ENCODE measurements around the gene OGFR. TPM values are rescaled to one million over a fixed set of nuclear protein-coding genes. Genes with fewer than 3 reads are reported as not detected.

The OGFR gene
- total RNA-seq, 2 experiments from 2014 or later: 23.7 to 24.6 TPM

DNA sequence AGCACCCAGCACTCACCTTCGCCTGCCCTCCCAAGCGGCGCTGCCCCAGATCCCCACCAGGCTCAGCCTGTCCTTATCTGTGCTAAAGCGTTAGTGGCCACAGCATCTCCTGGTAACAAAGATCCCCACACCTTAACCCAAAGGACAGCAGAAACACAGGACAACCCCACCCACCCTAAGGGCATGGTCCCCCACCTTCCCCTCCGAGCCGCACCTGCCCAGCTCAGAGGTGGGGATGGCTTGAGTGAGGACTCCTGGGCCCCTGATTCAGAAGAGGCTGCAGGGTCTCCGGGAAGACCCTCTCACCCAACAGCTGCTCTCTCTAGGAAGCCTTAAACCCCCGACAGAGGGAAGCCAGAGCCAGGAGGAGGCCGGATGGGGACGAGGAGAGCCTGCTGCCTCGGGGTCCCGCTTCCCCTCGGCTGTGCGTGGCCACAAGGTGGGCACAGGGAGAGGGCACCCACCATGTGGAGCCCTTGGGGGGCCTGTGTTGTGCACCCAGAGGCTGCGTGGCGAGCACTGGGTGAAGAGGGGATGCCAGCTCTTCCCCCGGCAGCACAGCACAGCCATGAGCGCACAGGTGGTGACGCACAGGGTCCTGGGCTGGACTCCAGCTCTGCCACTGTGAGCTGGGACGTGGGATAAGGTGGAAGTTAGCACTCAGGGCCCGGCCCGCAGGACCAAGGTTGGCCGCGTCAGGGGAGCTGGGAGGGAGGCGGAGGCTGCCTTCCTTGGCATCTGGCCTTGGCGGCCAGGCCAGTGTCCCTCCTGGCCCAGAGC lies 40.3 kb upstream of the OGFR start:
- H3K4me1 Mint-ChIP-seq (ENCODE audit: low read depth): peaks cover 17% of the 10 kb centered on the region
- CTCF ChIA-PET: interaction anchor here (1.2 to 1.4 kb wide), 2 partner anchors 27 to 44 kb away, joined by 3 to 4 read pairs; no protein-coding TSS in a partner anchor

DNA sequence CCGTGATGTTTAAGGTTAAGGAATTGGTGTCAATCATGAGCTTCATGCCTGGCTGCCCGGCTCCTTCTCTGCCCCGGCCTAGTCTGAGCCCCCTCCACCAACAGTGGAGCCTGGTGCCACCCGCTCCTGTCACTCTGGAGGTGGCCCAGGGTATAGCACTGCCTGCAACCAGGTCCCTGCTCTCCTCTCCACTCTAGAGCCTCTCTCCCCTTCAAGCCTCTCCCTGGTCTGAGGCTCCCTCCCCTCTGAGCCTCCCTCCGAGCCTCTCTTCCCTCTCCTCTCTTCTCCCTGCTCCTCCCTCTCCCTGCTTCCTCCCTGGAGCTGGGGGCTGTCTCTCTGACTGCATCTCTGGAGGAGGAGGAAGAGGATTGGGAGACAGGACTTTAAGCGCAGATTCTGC lies 39.6 kb upstream of the OGFR start:
- intact Hi-C loops (cut with micrococcal nuclease): no loop called here
- Mint-ChIP-seq H3K27me3 (ENCODE audit: low read depth) (no peaks in the 10 kb centered on the region), H3K4me3 (no peak overlapping the region), H3K4me1 (ENCODE audit: low read depth) (peaks cover 17% of the 10 kb centered on the region), H3K27ac (no peak overlapping the region), H3K36me3 (ENCODE audit: low read depth) (no peaks in the 10 kb centered on the region), H3K9me3 (no peaks in the 10 kb centered on the region)
- CTCF ChIA-PET: interaction anchor here (1.2 to 1.4 kb wide), 2 partner anchors 26 to 44 kb away, joined by 3 to 4 read pairs; no protein-coding TSS in a partner anchor
- DNase-seq: no peak

More for the DNA sequence above, 40.3 kb upstream of the OGFR start:
- Mint-ChIP-seq H3K27me3 (ENCODE audit: low read depth) (no peaks in the 10 kb centered on the region), H3K9me3 (no peaks in the 10 kb centered on the region), H3K27ac (no peak overlapping the region), H3K4me3 (no peak overlapping the region), H3K36me3 (ENCODE audit: low read depth) (no peaks in the 10 kb centered on the region)
- intact Hi-C loops (cut with micrococcal nuclease): no loop called here
- no peak for DNase-seq

DNA sequence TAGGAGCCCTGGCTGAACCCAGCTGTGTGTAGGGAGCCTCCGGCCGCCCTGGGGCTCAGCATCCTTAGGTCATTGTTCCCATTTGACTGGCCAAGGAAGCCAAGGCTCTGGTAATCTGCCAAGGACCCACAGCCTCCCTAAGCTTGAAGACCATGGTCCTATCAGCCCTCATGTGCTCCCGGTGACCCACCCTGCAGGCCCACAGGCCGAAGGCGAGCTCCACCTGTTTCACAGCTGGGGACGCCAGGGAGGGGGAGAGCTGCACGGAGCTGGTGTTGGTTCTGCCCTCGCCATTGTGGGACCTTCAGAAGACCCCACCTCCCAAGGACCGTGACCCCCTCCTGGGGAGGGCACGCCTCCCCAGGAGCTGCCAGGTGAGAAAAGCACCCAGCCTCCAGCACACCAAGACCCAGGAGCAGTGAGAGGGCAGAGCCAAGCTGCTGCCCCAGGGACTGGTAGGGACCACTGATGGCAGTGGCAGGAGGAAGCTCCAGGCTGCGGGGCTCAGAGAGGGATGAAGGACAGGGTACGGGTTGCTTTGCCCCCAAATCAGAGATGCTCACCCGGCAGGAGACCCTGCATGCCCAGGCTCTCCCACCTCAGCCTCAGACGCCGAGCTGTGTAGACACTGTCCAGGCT lies 39.1 kb upstream of the OGFR start:
- Mint-ChIP-seq H3K9me3 (no peaks in the 10 kb centered on the region), H3K27ac (no peak overlapping the region), H3K4me1 (ENCODE audit: low read depth) (peaks cover 17% of the 10 kb centered on the region), H3K27me3 (ENCODE audit: low read depth) (no peaks in the 10 kb centered on the region), H3K36me3 (ENCODE audit: low read depth) (no peaks in the 10 kb centered on the region), H3K4me3 (no peak overlapping the region)
- DNase-seq: no peak
- intact Hi-C loops (cut with micrococcal nuclease): no loop called here
- CTCF ChIA-PET: interaction anchor here (1.2 to 1.4 kb wide), 2 partner anchors 26 to 43 kb away, joined by 3 to 4 read pairs; no protein-coding TSS in a partner anchor

DNA sequence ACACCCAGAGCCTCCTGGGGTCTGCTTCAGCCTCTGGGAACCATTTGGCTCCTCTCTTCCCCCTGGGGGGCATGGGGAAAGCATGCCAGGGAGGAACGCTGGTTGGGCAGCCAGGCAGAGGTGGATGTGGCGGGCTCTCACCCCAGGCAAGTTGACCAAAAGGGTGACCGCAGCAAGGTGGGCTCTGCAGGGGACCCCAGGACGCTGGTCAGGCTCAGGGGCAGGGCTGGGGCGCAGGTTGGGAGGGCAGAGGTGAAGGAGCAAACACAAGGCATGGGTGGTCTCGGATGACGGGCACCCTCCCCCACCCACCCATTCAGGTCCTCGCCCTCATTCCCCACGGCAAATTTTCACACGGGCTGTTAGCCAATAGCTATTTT lies 38.6 kb upstream of the OGFR start:
- intact Hi-C loops (cut with micrococcal nuclease): no loop called here
- Mint-ChIP-seq H3K27ac (no peak overlapping the region), H3K4me3 (no peak overlapping the region), H3K9me3 (no peaks in the 10 kb centered on the region), H3K27me3 (ENCODE audit: low read depth) (no peaks in the 10 kb centered on the region), H3K4me1 (ENCODE audit: low read depth) (peaks cover 17% of the 10 kb centered on the region), H3K36me3 (ENCODE audit: low read depth) (no peaks in the 10 kb centered on the region)
- CTCF ChIA-PET: no interaction called here
- no peak for DNase-seq

DNA sequence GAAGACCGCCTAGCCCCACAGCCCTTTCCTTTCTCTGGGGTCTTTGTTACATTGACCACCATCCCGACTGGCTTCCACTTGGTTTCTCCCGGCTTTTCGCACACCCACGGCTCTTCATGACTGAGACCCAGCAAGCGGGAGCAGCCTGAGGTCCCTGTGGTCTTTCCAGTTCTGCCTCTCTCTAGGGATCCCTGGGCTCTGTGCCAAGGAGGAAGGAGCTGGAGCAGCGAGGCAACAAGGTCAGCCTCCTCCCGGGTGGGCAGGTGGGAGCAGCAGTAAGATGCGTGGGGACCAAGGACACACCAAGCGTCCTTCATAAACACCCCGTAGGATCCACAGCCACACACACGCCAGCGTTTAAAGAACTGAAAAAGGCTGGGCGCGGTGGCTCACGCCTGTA lies 37.9 kb upstream of the OGFR start:
- Mint-ChIP-seq H3K4me1 (ENCODE audit: low read depth) (peaks cover 20% of the 10 kb centered on the region), H3K27ac (no peak overlapping the region), H3K27me3 (ENCODE audit: low read depth) (no peaks in the 10 kb centered on the region), H3K4me3 (no peak overlapping the region), H3K9me3 (no peaks in the 10 kb centered on the region), H3K36me3 (ENCODE audit: low read depth) (no peaks in the 10 kb centered on the region)
- intact Hi-C loops (cut with micrococcal nuclease): no loop called here
- no peak for DNase-seq
- CTCF ChIA-PET: no interaction called here

DNA sequence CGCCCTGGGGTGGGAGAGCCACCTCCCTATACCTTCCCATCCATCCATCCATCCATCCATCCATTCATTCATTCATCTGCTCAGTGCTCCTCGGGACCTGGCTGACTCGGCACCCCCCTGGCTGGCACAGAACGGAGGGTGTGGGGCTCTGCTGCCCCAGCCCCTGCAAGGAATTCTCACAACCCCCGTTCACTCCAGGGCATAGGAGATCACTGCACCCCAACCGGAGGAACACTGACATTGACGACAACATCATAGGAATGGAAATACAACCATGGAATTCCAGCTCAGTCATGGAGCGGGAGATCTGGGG lies 36.4 kb upstream of the OGFR start:
- no peak for DNase-seq
- Mint-ChIP-seq H3K27ac (no peak overlapping the region), H3K4me3 (no peak overlapping the region), H3K9me3 (no peaks in the 10 kb centered on the region), H3K4me1 (ENCODE audit: low read depth) (peaks cover 33% of the 10 kb centered on the region), H3K36me3 (ENCODE audit: low read depth) (no peaks in the 10 kb centered on the region), H3K27me3 (ENCODE audit: low read depth) (no peaks in the 10 kb centered on the region)
- intact Hi-C loops (cut with micrococcal nuclease): no loop called here
- CTCF ChIA-PET: no interaction called here

DNA sequence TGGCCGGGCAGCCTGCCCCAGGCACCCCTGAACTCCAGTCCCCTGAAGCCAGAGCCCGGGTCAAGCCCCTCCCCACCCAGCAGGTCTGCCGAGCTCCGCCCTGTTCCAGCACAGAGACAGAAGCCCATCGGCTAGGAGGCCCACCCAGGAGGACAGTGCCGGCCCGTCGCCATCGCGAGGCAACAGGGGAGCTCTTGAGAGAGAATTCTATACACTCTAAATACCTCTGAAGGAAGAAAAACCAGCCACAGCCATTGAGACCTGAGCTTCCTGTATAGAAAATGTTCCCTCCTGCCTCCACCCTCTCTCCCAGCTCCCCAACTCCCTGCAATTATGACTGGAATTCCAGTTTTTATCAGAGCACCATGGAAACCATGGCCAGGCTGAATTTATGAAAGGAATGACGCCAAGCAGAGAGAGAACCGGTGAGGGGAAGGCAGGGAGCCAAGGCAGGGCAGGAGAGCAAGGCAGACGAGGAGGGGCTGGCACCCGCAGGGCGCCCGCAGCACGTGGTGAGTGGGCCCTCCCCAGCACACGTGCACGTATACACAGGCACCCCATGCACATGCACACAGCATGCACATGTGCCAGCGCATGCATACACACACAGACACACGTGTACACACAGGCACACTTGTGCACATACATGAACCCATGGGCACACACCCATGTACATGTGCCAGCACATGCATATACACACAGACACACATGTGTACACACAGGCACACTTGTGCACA lies 35.9 kb upstream of the OGFR start:
- no peaks in the 10 kb centered on the region for H3K9me3 Mint-ChIP-seq

DNA sequence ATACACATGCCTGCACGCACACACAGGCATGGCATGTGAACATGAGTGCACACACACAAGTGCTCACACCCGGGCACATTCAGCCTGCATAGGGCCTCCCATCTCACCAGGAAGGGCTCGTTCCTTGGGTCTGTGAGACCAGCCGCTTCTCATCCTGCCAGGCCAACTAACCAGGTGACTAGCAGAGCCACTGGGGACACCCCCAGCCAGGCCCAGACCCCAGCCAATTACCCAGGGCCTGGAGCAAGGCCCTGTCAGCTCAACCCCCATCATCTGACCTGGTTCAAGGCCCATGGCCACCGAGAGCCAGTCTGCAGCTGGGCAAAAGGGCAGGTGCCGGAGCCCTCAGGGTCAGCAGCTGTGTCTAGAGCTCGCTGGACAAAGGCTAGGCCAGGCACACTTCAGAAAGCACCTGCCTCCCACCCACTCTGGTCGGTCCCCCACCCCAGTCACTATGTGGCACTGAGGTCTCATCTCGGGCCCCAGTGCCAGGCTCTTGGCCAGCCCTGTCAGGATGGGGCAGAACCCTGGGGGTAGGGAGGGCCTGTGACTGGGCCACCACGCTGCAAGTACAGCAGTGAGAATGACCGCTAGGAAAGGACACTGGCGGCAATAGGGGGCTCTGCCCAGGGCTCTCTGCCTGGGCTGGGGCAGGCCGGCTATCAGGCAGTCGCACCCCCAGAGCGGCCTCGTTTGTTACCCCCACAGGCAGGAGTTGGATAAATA lies 35.1 kb upstream of the OGFR start:
- intact Hi-C loops (cut with micrococcal nuclease): no loop called here
- H3K27ac Mint-ChIP-seq: no peak overlapping the region
- CTCF ChIA-PET: no interaction called here
- H3K9me3 Mint-ChIP-seq: no peaks in the 10 kb centered on the region
- H3K36me3 Mint-ChIP-seq (ENCODE audit: low read depth): no peaks in the 10 kb centered on the region
- H3K4me3 Mint-ChIP-seq: no peak overlapping the region
- peaks cover 43% of the 10 kb centered on the region for H3K4me1 Mint-ChIP-seq (ENCODE audit: low read depth)
- no peaks in the 10 kb centered on the region for H3K27me3 Mint-ChIP-seq (ENCODE audit: low read depth)
- DNase-seq: no peak

More for the DNA sequence above, 35.9 kb upstream of the OGFR start:
- no peak for DNase-seq
- peaks cover 37% of the 10 kb centered on the region for H3K4me1 Mint-ChIP-seq (ENCODE audit: low read depth)
- H3K36me3 Mint-ChIP-seq (ENCODE audit: low read depth): no peaks in the 10 kb centered on the region
- CTCF ChIA-PET: no interaction called here
- no peak overlapping the region for H3K27ac Mint-ChIP-seq
- H3K27me3 Mint-ChIP-seq (ENCODE audit: low read depth): no peaks in the 10 kb centered on the region
- intact Hi-C loops (cut with micrococcal nuclease): no loop called here
- no peak overlapping the region for H3K4me3 Mint-ChIP-seq

DNA sequence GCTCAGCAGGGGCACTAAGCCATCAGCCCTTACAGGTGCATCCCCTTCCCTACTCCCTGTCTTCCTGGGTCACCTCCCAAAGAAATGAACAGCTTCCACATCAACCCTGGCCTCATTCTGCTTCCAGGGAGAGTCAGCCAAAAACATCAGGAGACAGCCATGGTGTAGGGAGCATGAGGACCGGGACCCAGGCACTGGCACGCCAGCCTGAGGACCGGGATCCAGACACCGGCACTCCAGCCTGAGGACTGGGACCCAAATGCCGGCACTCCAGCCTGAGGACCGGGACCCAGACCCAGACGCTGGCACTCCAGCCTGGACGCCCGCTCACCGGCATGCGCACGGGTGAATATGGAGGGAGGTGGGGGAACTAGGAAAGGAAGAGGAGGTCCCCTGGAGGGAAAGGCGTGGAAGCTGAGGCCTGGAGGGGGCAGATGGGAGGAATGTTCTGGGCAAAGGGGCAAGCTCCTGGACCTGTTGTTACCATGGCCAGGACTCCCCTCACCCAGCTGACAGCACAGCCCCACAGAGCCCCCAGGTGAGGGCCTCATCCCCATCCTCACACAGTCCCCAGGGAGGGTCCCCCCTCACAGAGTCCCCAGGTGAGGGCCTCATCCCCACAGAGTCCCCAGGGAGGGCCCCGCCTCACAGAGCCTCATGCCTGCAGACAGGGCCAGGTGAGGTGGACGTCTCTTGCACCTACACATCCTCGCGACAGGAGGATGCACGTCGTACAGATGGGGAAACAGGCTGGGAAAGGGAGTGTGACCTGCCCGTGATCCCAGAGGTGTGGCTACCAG lies 34.3 kb upstream of the OGFR start:
- Mint-ChIP-seq H3K27ac (no peak overlapping the region), H3K27me3 (ENCODE audit: low read depth) (no peaks in the 10 kb centered on the region), H3K4me3 (no peak overlapping the region), H3K4me1 (ENCODE audit: low read depth) (peaks cover 51% of the 10 kb centered on the region), H3K9me3 (no peaks in the 10 kb centered on the region), H3K36me3 (ENCODE audit: low read depth) (no peaks in the 10 kb centered on the region)
- CTCF ChIA-PET: no interaction called here
- intact Hi-C loops (cut with micrococcal nuclease): no loop called here
- no peak for DNase-seq

DNA sequence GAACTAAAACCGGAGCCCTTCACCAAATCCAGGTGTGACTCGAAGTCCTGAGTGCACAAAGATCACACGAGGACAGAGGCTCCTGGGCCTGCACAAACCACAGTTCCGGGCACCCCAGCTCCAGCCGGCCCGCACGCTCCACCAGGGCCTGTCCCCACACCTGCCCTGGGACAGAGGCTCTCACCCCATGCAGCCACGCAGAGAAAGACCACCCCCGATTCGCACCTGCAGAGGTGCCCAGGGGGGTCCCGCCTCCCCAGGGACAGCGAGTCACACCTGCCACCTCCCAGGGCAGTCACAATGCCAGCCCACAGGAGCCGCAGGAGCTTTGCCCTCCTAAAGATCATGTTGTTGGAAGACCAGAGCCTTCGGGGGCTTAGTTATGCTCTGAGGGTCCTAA lies 33.7 kb upstream of the OGFR start:
- intact Hi-C loops (cut with micrococcal nuclease): no loop called here
- H3K9me3 Mint-ChIP-seq: no peaks in the 10 kb centered on the region

DNA sequence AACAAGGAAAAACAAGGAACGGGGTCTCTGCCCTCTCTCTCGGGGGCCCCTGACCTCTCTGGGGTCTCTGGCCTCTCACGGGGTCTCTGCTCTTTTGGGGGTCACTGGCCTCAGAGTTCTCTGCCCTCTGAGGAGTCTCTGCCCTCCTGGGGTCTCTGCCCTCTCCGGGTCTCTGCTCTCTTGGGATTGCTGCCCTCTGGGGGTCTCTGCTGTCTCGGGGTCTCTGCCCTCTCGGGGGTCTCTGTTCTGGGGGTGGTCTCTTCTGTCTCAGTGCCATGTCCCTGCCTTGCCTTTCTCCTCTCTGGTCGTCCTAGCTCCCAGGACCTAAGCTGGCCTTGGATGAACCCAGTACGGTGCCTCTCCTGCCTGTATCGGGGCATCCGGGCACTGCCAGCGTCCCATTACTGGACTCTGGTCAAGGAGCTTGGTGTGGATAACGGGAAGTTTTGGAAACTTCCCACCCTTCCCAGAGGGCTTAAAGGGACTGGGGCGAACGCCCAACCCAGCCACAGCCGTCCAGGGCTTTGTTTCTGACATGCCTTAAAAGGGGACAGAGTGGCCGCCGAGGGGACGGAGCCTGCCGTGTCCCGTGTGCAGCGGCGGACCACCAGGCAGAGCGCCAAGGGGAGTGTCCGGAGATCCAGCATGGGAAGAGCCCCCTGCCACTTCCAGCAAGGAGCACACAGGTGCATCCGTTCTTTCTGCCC lies 33.1 kb upstream of the OGFR start:
- no peak overlapping the region for H3K27ac Mint-ChIP-seq
- H3K4me3 Mint-ChIP-seq: no peak overlapping the region
- CTCF ChIA-PET: no interaction called here
- intact Hi-C loops (cut with micrococcal nuclease): no loop called here
- H3K4me1 Mint-ChIP-seq (ENCODE audit: low read depth): peaks cover 61% of the 10 kb centered on the region
- no peaks in the 10 kb centered on the region for H3K9me3 Mint-ChIP-seq
- no peaks in the 10 kb centered on the region for H3K27me3 Mint-ChIP-seq (ENCODE audit: low read depth)
- no peak for DNase-seq
- no peaks in the 10 kb centered on the region for H3K36me3 Mint-ChIP-seq (ENCODE audit: low read depth)

More for the DNA sequence above, 33.7 kb upstream of the OGFR start:
- Mint-ChIP-seq H3K27me3 (ENCODE audit: low read depth) (no peaks in the 10 kb centered on the region), H3K4me1 (ENCODE audit: low read depth) (peaks cover 57% of the 10 kb centered on the region), H3K36me3 (ENCODE audit: low read depth) (no peaks in the 10 kb centered on the region), H3K27ac (no peak overlapping the region), H3K4me3 (no peak overlapping the region)
- CTCF ChIA-PET: no interaction called here
- no peak for DNase-seq
